MCF 10A (cell line): ENCODE data around the gene DDX20. TPM values are rescaled to one million over a fixed set of nuclear protein-coding genes. Genes with fewer than 3 reads are reported as not detected.

Experiments used
- BruUV-seq: library from RNA; stranded (reverse); fragments of 400-500 nt; replicated peaks from 2 replicates; lab custom pipeline; 2021; lab: Mats Ljungman, UMichigan
- CTCF ChIA-PET: fragments of 300-600 bp; sonication (Branson Sonifier 250); formaldehyde crosslinking; extraction: SDS; loops from one replicate; lab custom pipeline; 2021; ENCODE audit warnings: antibody characterized with exemption, inconsistent platforms; lab: Yijun Ruan, JAX
- POLR2A ChIA-PET: fragments of 300-600, 350-650 bp; sonication (Branson Sonifier 250); formaldehyde crosslinking; extraction: SDS; loops from one replicate; lab custom pipeline; 2020; ENCODE audit warnings: antibody characterized with exemption, inconsistent platforms; lab: Yijun Ruan, JAX
- DNase-seq: peaks from one replicate; pipeline ENCODE4 v3.0.0-alpha.2; 2018; ENCODE audit not compliant: unreplicated experiment
- H3K27ac Mint-ChIP-seq: one replicate; pipeline ENCODE4 v1.8.0; 2022; ENCODE audit warnings: mild to moderate bottlenecking, low read depth, mixed read lengths; ENCODE audit not compliant: unreplicated experiment
- H3K27me3 Mint-ChIP-seq: one replicate; pipeline ENCODE4 v1.8.0; 2022; ENCODE audit warnings: mixed read lengths; ENCODE audit not compliant: insufficient read depth, unreplicated experiment
- H3K36me3 Mint-ChIP-seq: one replicate; pipeline ENCODE4 v1.8.0; 2022; ENCODE audit warnings: mild to moderate bottlenecking, moderate library complexity, mixed read lengths; ENCODE audit not compliant: insufficient read depth, unreplicated experiment
- H3K4me1 Mint-ChIP-seq: one replicate; pipeline ENCODE4 v1.8.0; 2022; ENCODE audit warnings: mixed read lengths; ENCODE audit not compliant: insufficient read depth, unreplicated experiment
- H3K4me3 Mint-ChIP-seq: one replicate; pipeline ENCODE4 v1.8.0; 2022; ENCODE audit warnings: mild to moderate bottlenecking, moderate library complexity, mixed read lengths; ENCODE audit not compliant: unreplicated experiment
- H3K9me3 Mint-ChIP-seq: one replicate; pipeline ENCODE4 v1.8.0; 2022; ENCODE audit warnings: mixed read lengths; ENCODE audit not compliant: unreplicated experiment
- CTCF ChIP-seq: fragments of 200-600 bp; IDR thresholded peaks from one replicate; pipeline ENCODE4 v1.8.0; 2022; ENCODE audit warnings: antibody characterized with exemption, mild to moderate bottlenecking; ENCODE audit not compliant: unreplicated experiment
- intact Hi-C: fragments of 100-400 bp; cut with micrococcal nuclease; formaldehyde crosslinking; loops from 2 replicates; pipeline ENCODE4 v1.14.1; 2022
- total RNA-seq: library from RNA; stranded (reverse); gene quantifications from 2 replicates; pipeline ENCODE4 v1.2.3, GENCODE V29; 2022

The DDX20 gene
- total RNA-seq, 1 experiment from 2014 or later, result 14.8 TPM

GRCh38 chr1:111719674-111720132 lies 36.0 kb upstream of the DDX20 start:
- peaks cover 6% of the 10 kb centered on the region for H3K36me3 Mint-ChIP-seq
- no peak overlapping the region for H3K4me3 Mint-ChIP-seq
- H3K4me1 Mint-ChIP-seq, result peaks cover 32% of the 10 kb centered on the region
- H3K9me3 Mint-ChIP-seq, result no peaks in the 10 kb centered on the region
- BruUV-seq, result no TSS peak
- intact Hi-C loops, result no loop called here
- POLR2A ChIA-PET, result interaction anchor here (1.4 to 3.4 kb wide), 2 partner anchors 19 to 37 kb away, joined by 3 to 14 read pairs; partner anchors contain the start of gene INKA2
- DNase-seq, result peak; percentile 76
- no peaks in the 10 kb centered on the region for H3K27me3 Mint-ChIP-seq
- CTCF ChIA-PET, result interaction anchor here (0.6 to 1.1 kb wide), 3 partner anchors 16 to 35 kb away, joined by 3 to 6 read pairs (median 4); no protein-coding TSS in a partner anchor
- TF ChIP-seq CTCF, result no peak
- H3K27ac Mint-ChIP-seq, result no peak overlapping the region

GRCh38 chr1:111720274-111720976 lies 35.3 kb upstream of the DDX20 start:
- ChIA-PET CTCF (interaction anchor here (1.1 to 1.7 kb wide), 2 partner anchors 26 to 212 kb away, joined by 3 to 4 read pairs; no protein-coding TSS in a partner anchor), POLR2A (interaction anchor here (0.7 to 3.4 kb wide), 5 partner anchors 16 to 36 kb away, joined by 3 to 14 read pairs (median 3); partner anchors contain the start of gene INKA2)
- no TSS peak for BruUV-seq
- Mint-ChIP-seq H3K4me1 (peaks cover 32% of the 10 kb centered on the region), H3K27me3 (no peaks in the 10 kb centered on the region), H3K27ac (peak overlapping the region; percentile 17), H3K4me3 (no peak overlapping the region), H3K36me3 (peaks cover 6% of the 10 kb centered on the region), H3K9me3 (no peaks in the 10 kb centered on the region)
- DNase-seq, result peak; percentile 49
- no peak for TF ChIP-seq CTCF
- intact Hi-C loops, result no loop called here

- Mint-ChIP-seq H3K27ac (peak overlapping the region; percentile 17), H3K9me3 (no peaks in the 10 kb centered on the region), H3K4me1 (peaks cover 32% of the 10 kb centered on the region), H3K27me3 (no peaks in the 10 kb centered on the region), H3K4me3 (peak overlapping the region; percentile 1), H3K36me3 (peaks cover 6% of the 10 kb centered on the region)
- TF ChIP-seq CTCF, result no peak
- ChIA-PET POLR2A (interaction anchor here (0.6 to 3.4 kb wide), 9 partner anchors 17 to 317 kb away, joined by 3 to 14 read pairs (median 3); partner anchors contain the start of gene INKA2), CTCF (interaction anchor here (0.5 to 1.7 kb wide), 3 partner anchors 26 to 310 kb away, joined by 3 to 5 read pairs (median 4); no protein-coding TSS in a partner anchor)
- intact Hi-C loops, result no loop called here
- BruUV-seq, result no TSS peak
- peak; percentile 78 for DNase-seq
Measured at GRCh38 chr1:111720977-111721786, 34.5 kb upstream of the DDX20 start.
